KMS-11 (cell line): Measurements from ENCODE around the gene HOTAIR.

Experiments
- H2AFZ ChIP-seq: fragments of 200-600 bp; sonication (generic); 2 replicates; pipeline ENCODE4 v1.6.1; 2016; ENCODE audit warnings: antibody characterized with exemption, mixed run types, low read depth
- H3K27ac ChIP-seq: fragments of 200-600 bp; sonication (generic); 2 replicates; pipeline ENCODE4 v1.6.1; 2016; ENCODE audit warnings: mild to moderate bottlenecking, mixed run types
- H3K27me3 ChIP-seq: fragments of 200-600 bp; sonication (generic); 2 replicates; pipeline ENCODE4 v1.6.1; 2017; ENCODE audit warnings: mild to moderate bottlenecking, low read depth, mixed run types, moderate library complexity; ENCODE audit not compliant: insufficient read depth
- H3K36me3 ChIP-seq: fragments of 200-600 bp; sonication (generic); 2 replicates; pipeline ENCODE4 v1.6.1; 2017; ENCODE audit warnings: mild to moderate bottlenecking, mixed run types; ENCODE audit not compliant: insufficient read depth
- H3K4me1 ChIP-seq: fragments of 200-600 bp; sonication (generic); 2 replicates; pipeline ENCODE4 v1.6.1; 2016; ENCODE audit warnings: mild to moderate bottlenecking, low read depth, mixed run types; ENCODE audit not compliant: poor library complexity, severe bottlenecking
- H3K4me2 ChIP-seq: fragments of 200-600 bp; sonication (generic); 2 replicates; pipeline ENCODE4 v1.7.0; 2016; ENCODE audit warnings: mild to moderate bottlenecking, mixed run types
- H3K4me3 ChIP-seq: fragments of 200-600 bp; sonication (generic); IDR thresholded peaks from 2 replicates; pipeline ENCODE4 v1.6.1; 2017; ENCODE audit warnings: low read depth, low read length, mixed read lengths; ENCODE audit not compliant: insufficient read depth
- H3K79me2 ChIP-seq: fragments of 200-600 bp; sonication (generic); 2 replicates; pipeline ENCODE4 v1.6.1; 2016; ENCODE audit warnings: low read depth, mixed run types; ENCODE audit not compliant: insufficient read depth
- H3K9ac ChIP-seq: fragments of 200-600 bp; sonication (generic); 2 replicates; pipeline ENCODE4 v1.6.1; 2016; ENCODE audit warnings: mild to moderate bottlenecking, mixed run types
- H4K20me1 ChIP-seq: fragments of 200-600 bp; sonication (generic); 2 replicates; pipeline ENCODE4 v1.6.1; 2016; ENCODE audit warnings: mild to moderate bottlenecking, mixed run types; ENCODE audit not compliant: insufficient read depth
- TF ChIP-seq, protein P1 (sequence below): fragments of 200-600 bp; sonication (generic); conservative IDR thresholded peaks from 2 replicates; pipeline ENCODE4 v1.6.1; 2017; ENCODE audit warnings: low read depth, mild to moderate bottlenecking, antibody characterized with exemption, low read length, moderate library complexity, mixed read lengths

The HOTAIR gene

DNA sequence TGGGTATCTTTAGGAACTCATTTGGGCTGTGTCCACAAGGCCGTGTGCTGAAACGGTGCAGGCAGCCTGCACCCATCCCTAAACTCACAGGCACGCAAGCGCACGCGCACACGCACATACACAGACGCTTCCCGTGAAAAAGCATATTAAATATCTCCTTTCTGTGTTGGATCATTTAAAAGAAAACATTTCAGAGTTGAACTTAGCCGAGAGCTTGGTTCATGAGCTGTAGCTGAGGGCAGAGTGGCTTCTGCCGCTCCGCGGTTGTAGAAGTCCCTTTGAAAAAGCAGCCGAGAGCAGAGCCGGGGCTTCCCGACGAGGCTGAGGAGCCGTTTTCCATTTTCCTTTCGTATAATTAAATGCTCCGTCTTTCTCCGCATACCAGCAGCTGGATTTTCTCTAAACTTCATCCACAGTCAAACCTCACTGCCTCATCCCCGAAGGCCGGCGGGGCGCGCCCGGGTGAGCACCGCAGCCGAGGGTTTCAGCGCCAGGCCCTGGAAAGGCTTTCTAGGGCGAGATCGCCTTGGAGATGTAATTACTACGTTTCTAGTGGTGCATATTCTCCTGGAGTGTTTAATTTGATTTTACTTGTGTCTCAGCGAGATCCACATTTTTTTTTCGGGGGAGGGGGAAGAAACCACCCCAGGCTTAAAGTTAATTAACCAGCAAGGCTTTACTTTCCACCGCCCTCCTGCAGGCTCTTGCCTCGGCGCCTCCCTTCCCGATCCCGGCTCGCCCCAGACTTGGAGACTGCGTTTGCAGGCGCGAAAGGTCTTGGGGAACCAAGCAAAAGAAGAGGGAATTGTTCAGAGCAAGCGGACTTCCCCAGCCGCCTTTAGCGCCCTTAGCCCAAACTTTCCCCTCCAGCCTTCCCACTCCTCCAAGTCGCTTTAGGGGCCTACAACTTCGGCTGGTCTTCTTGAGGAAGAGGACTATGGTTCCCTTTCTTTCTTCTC is 39.1 kb downstream of the HOTAIR start:
- no peaks in the 10 kb centered on the region for H3K79me2 ChIP-seq
- H3K4me3 ChIP-seq = no peak overlapping the region
- TF ChIP-seq, protein P1, sequence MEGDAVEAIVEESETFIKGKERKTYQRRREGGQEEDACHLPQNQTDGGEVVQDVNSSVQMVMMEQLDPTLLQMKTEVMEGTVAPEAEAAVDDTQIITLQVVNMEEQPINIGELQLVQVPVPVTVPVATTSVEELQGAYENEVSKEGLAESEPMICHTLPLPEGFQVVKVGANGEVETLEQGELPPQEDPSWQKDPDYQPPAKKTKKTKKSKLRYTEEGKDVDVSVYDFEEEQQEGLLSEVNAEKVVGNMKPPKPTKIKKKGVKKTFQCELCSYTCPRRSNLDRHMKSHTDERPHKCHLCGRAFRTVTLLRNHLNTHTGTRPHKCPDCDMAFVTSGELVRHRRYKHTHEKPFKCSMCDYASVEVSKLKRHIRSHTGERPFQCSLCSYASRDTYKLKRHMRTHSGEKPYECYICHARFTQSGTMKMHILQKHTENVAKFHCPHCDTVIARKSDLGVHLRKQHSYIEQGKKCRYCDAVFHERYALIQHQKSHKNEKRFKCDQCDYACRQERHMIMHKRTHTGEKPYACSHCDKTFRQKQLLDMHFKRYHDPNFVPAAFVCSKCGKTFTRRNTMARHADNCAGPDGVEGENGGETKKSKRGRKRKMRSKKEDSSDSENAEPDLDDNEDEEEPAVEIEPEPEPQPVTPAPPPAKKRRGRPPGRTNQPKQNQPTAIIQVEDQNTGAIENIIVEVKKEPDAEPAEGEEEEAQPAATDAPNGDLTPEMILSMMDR = no peak
- H2AFZ ChIP-seq = no peak overlapping the region
- H4K20me1 ChIP-seq = no peaks in the 10 kb centered on the region
- H3K4me1 ChIP-seq = no peaks in the 10 kb centered on the region
- H3K4me2 ChIP-seq = no peak overlapping the region
- no peak overlapping the region for H3K27ac ChIP-seq
- peaks cover 72% of the 10 kb centered on the region for H3K27me3 ChIP-seq
- no peaks in the 10 kb centered on the region for H3K36me3 ChIP-seq
- H3K9ac ChIP-seq = no peak overlapping the region

DNA sequence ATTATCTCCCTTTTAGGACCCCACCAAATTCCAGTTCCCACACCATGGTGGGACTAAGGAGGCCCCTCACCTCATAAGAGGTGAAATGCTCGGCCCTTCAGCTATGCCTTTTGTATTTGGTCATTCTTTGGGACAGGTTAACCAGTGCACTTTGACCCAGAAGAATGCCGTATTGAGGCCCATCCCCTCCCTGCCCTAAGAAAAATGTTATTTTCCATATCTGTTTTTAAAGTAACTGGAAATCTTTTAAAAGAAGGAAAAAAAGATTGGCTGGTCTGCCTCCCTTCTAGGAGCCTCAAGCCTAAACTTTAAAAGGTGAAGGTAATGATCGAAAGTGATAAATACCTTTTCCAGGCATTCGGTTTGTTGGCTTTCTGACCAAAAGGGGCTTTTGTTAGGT is 41.8 kb downstream of the HOTAIR start:
- no peaks in the 10 kb centered on the region for H3K4me1 ChIP-seq

DNA sequence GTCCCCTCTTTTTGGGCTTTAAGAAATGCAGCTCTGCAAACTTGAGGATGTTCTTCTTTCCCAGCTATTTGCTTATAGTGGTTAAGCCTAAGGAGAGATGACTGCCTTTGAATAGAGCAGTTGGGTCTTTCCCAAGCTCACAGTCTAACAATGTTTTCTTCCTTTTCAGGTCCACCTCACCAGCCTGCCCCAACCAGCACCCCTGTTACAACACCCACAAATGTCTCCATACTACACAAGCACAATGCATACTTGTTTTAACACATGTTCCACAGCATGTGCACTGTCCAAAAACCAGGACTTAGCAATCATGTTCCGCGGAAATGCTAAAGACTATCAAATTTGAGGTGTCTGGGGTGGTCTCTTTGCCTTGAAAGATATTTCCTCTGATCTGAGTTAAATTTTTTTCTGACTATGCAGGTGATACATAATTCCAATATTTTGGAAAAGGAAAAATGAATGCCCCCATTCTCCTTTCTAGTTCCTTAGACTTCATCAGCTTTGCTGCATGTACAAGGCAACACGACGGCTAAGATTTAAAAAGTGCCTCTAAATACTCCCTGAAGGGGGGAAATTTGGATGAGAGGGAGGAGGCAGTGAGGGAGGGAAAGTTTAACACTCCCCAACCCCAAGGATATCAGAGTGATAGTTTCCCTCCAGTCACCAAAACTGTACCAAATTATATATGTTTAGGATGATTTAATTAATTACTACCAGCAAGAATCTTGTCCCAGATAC is 42.7 kb downstream of the HOTAIR start:
- no peaks in the 10 kb centered on the region for H3K79me2 ChIP-seq
- no peak overlapping the region for H3K27ac ChIP-seq
- no peaks in the 10 kb centered on the region for H4K20me1 ChIP-seq
- TF ChIP-seq, protein P1 = no peak
- H3K27me3 ChIP-seq = peaks cover 66% of the 10 kb centered on the region
- H3K4me3 ChIP-seq = no peak overlapping the region
- H3K4me2 ChIP-seq = no peak overlapping the region
- H3K36me3 ChIP-seq = no peaks in the 10 kb centered on the region
- H3K9ac ChIP-seq = no peak overlapping the region
- no peak overlapping the region for H2AFZ ChIP-seq
- no peaks in the 10 kb centered on the region for H3K4me1 ChIP-seq

More for the DNA sequence above, 41.8 kb downstream of the HOTAIR start:
- H4K20me1 ChIP-seq = no peaks in the 10 kb centered on the region
- no peak overlapping the region for H3K4me2 ChIP-seq
- H3K36me3 ChIP-seq = no peaks in the 10 kb centered on the region
- H3K9ac ChIP-seq = no peak overlapping the region
- no peak overlapping the region for H3K27ac ChIP-seq
- no peaks in the 10 kb centered on the region for H3K79me2 ChIP-seq
- H3K27me3 ChIP-seq = peaks cover 72% of the 10 kb centered on the region
- TF ChIP-seq, protein P1 = no peak
- no peak overlapping the region for H3K4me3 ChIP-seq
- no peak overlapping the region for H2AFZ ChIP-seq

DNA sequence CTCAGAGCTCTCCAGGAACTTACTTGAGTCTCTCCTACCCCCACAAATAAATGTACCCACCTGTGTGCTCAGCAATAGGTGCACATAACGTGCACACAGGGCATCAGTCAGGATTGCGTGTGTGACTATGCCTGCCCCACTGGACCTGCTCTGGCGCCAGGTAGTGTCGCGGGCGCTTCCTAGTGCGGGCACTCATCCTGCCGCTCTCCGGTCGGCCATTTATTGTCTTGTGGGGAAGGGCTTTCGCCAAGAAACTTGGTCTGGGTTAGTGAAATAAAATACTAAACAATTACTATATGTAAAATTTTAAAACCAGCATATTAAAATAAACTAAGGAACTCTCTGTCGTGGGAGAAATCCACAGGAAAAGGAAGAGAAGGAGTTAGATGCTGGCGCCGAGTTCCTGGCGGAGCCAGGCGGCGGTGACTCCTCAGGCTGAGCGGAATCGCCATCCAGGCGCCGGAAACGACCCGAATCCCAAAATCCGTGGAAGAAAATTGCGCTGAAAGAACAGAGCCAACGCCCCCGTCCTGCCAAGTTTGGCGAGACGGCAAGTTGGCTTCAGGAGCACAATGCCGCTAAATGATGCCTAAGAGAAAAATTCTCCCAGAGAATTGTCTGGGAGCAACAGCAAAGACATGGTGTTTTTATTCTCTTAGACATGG is 44.0 kb downstream of the HOTAIR start:
- Histone ChIP-seq H3K9ac (no peak overlapping the region), H3K27me3 (peaks cover 62% of the 10 kb centered on the region), H3K4me1 (no peaks in the 10 kb centered on the region), H3K27ac (no peak overlapping the region), H3K36me3 (no peaks in the 10 kb centered on the region), H3K4me3 (no peak overlapping the region), H4K20me1 (no peaks in the 10 kb centered on the region), H3K79me2 (no peaks in the 10 kb centered on the region), H2AFZ (no peak overlapping the region), H3K4me2 (no peak overlapping the region)
- TF ChIP-seq, protein P1 = no peak
